Gastroesophageal sphincter (tissue), 3 donors: Measurements from ENCODE around the gene MARK3.

ENCODE experiments used
- CTCF ChIP-seq, 4 experiments: fragments of 200-600 bp in 2 of 4; fragments of 450-650 bp in 2 of 4; sonication (generic) in 1 of 4; IDR thresholded peaks; one replicate each; pipeline ENCODE4 v1.5.1; 2017 to 2019; ENCODE audit warnings: antibody characterized with exemption in 4 of 4, mild to moderate bottlenecking in 2 of 4, moderate library complexity in 2 of 4
- EP300 ChIP-seq: sonication (generic); formaldehyde crosslinking; IDR thresholded peaks from one replicate; pipeline ENCODE4 v1.6.1; 2017; ENCODE audit warnings: antibody characterized with exemption, mild to moderate bottlenecking
- POLR2A ChIP-seq, 2 donors: fragments of 450-650 bp; IDR thresholded peaks; one replicate each; pipeline ENCODE4 v1.6.1; 2017; ENCODE audit warnings: antibody characterized with exemption in 2 of 2, mild to moderate bottlenecking in 2 of 2, moderate library complexity in 1 of 2
- POLR2AphosphoS5 ChIP-seq: sonication (generic); formaldehyde crosslinking; IDR thresholded peaks from one replicate; pipeline ENCODE4 v1.6.1; 2017; ENCODE audit warnings: antibody characterized with exemption

GRCh38 chr14:103392106-103392505, 6.9 kb downstream of the MARK3 start:
- TF ChIP-seq POLR2A (IDR thresholded peaks at IDR 0.05) (no peak), CTCF (IDR thresholded peaks at IDR 0.05) (no peak), POLR2AphosphoS5 (no peak), EP300 (no peak)
